BE2C (cell line): ENCODE data around the gene DPF3.
"Not testable (repeated sequence)": the region's sequence is repeated elsewhere in the genome, so short reads cannot be mapped to it uniquely, and the experiment has no call there.

Experiments
- DNase-seq: peaks from one replicate; pipeline ENCODE4 v3.0.0-alpha.2; 2020
- H3K27me3 ChIP-seq: fragments of 250-450 bp; sonication (Bioruptor Pico); 2 replicates; pipeline ENCODE4 v1.5.1; 2020; ENCODE audit warnings: mild to moderate bottlenecking
- H3K36me3 ChIP-seq: fragments of 250-450 bp; sonication (Bioruptor Pico); 2 replicates; pipeline ENCODE4 v1.5.1; 2020; ENCODE audit warnings: mild to moderate bottlenecking
- H3K4me1 ChIP-seq: fragments of 250-450 bp; sonication (Bioruptor Pico); 2 replicates; pipeline ENCODE4 v1.5.1; 2020
- H3K4me3 ChIP-seq: 2 replicates; pipeline ENCODE4 v1.5.1; 2011; ENCODE audit warnings: low read depth, low read length
- H3K9me3 ChIP-seq: fragments of 250-450 bp; sonication (Bioruptor Pico); 2 replicates; pipeline ENCODE4 v1.5.1; 2020
- TF ChIP-seq, protein P1 (sequence below): IDR thresholded peaks from 2 replicates; pipeline ENCODE4 v1.5.1; 2012; ENCODE audit warnings: mild to moderate bottlenecking, low read depth, low read length

DPF3 gene

DNA sequence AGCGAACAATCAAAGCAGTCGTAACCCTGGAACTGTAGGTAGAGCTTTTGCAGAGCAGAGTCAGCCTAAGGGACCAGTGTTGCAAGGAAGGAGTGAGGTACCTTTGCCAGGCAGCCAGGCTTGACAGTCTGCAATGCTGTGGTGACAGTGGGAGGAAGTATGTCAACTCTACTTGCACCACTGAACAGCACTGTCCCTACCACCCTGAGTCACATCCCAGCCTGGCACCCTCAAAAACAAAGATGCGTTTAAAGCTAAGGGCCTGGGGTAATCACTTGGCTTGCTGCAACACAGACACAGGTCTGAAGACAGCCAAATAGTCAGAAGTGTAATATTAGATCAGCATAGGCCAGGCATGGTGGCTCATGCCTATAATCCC, 141.9 kb downstream of the DPF3 start:
- peaks cover 8% of the 10 kb centered on the region for H3K4me1 ChIP-seq
- TF ChIP-seq, protein P1, sequence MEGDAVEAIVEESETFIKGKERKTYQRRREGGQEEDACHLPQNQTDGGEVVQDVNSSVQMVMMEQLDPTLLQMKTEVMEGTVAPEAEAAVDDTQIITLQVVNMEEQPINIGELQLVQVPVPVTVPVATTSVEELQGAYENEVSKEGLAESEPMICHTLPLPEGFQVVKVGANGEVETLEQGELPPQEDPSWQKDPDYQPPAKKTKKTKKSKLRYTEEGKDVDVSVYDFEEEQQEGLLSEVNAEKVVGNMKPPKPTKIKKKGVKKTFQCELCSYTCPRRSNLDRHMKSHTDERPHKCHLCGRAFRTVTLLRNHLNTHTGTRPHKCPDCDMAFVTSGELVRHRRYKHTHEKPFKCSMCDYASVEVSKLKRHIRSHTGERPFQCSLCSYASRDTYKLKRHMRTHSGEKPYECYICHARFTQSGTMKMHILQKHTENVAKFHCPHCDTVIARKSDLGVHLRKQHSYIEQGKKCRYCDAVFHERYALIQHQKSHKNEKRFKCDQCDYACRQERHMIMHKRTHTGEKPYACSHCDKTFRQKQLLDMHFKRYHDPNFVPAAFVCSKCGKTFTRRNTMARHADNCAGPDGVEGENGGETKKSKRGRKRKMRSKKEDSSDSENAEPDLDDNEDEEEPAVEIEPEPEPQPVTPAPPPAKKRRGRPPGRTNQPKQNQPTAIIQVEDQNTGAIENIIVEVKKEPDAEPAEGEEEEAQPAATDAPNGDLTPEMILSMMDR = no peak
- H3K4me3 ChIP-seq = no peak overlapping the region
- no peaks in the 10 kb centered on the region for H3K27me3 ChIP-seq
- H3K36me3 ChIP-seq = peaks cover 19% of the 10 kb centered on the region
- no peak for DNase-seq
- H3K9me3 ChIP-seq = no peaks in the 10 kb centered on the region

DNA sequence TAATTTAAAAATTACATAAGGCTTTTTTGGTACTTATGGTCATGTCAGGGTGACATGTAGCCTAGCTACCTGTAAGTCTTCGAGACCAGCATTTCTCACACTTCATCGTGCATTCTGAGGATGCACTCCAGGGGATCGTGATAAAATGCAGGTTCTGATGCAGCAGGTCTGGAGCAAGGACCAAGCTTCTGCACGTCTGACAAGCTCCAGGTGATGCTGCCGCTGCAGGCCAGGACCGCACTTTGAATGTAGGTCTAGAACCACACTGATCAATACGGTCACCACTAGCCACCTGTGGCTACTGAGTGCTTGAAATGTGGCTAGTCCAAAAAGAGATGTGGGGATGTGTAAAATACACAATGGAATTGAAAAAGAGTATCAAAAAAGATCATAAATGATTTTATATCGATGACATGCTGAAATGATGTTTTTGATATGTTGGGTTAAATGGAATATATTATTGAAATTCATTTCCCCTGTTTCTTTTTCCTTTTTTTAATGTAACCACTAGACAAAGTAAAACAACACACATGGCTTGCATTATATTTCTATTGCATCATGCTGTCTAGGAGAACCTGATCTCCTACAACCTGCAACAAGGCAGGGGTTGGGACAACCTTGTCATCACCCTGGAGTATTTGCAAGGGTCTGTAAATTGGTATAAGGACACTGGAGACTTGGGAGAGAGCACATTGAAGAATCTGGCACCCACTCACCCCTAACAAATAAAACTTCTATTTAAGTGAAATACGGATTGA, 142.4 kb downstream of the DPF3 start:
- no peak overlapping the region for H3K4me3 ChIP-seq
- peaks cover 8% of the 10 kb centered on the region for H3K4me1 ChIP-seq
- TF ChIP-seq, protein P1 = no peak
- no peaks in the 10 kb centered on the region for H3K27me3 ChIP-seq
- peaks cover 19% of the 10 kb centered on the region for H3K36me3 ChIP-seq
- DNase-seq = no peak
- no peaks in the 10 kb centered on the region for H3K9me3 ChIP-seq

DNA sequence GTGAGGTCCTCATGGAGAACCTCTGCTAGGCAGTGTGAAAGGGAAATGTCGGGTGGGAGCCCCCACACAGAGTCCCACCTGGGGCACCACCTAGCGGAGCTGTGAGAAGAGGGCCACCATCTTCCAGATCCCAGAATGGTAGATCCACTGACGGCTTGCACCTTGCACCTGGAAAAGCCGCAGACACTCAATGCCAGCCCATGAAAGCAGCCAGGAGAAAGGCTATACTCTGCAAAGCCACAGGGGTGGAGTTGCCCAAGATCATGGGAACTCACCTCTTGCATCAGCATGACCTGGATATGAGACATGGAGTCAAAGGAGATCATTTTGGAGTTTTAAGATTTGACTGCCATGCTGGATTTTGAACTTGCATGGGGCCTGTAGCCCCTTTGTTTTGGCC, 145.0 kb downstream of the DPF3 start:
- DNase-seq, H3K9me3 ChIP-seq, H3K4me1 ChIP-seq, H3K4me3 ChIP-seq, H3K27me3 ChIP-seq: not testable (repeated sequence)
- peaks cover 19% of the 10 kb centered on the region for H3K36me3 ChIP-seq

DNA sequence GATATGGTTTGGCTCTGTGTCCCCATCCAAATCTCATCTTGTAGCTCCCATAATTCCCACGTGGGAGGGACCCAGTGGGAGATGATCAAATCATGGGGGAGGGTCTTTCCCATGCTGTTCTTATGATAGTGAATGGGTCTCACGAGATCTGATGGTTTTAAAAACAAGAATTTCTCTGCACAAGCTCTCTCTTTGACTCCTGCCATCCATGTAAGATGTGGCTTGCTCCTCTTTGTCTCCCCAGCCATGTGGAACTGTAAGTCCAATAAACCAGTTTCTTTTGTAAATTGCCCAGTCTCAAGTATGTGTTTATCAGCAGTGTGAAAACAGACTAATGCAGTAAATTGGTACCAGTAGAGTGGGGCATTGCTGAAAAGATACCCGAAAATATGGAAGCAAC, 146.2 kb downstream of the DPF3 start:
- Histone ChIP-seq H3K36me3 (peaks cover 12% of the 10 kb centered on the region), H3K4me3 (no peak overlapping the region), H3K4me1 (peaks cover 9% of the 10 kb centered on the region), H3K9me3 (no peaks in the 10 kb centered on the region), H3K27me3 (no peaks in the 10 kb centered on the region)
- DNase-seq = no peak
- TF ChIP-seq, protein P1 = no peak

DNA sequence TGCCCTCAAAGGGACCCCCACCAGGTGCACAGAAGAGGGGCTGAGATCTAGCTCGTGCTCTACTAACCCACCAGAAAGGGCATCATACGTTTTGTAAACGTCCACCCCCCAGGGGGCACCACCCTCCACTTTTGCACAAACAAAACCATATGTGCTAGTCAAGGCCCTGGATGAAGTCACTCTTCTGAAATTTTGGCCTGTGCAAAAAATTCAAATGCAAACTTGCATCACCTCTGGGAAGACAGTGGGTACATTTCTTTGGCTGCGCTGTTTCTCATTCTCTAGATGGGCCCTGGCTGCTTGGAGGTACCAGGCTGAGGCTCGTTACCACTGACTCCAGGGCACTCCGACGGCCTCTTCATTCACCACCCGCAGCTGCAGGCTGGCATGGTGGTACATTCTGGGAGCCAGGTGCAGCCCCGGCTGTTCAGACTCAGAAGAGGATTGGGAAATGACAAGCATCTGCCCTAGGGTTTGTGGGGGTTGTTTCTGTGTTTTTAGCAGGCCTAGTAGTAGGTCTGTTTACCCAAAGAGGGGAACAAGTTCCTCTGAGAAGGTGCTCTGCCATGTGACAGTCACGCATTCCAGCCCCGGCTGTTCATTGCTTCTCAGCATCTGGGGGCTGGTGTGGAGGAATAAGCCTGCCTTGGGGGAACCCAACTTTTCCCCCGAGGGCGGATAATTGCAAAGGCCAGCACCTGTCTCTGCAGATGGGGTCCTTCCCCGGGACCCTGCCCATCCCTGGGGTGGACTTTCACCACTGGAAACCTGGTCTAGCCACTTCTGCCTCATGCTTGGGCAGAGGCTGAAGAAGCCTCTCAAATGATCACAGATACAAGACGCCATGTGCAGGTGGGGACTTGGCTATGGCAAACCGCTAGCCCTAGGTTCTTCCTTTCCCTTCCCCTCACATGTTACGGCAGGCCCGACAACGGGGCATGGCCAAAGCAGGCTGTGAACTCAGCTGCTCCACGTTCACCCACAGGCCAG, 147.6 kb downstream of the DPF3 start:
- H3K9me3 ChIP-seq = no peaks in the 10 kb centered on the region
- H3K4me3 ChIP-seq = no peak overlapping the region
- no peak for DNase-seq
- H3K36me3 ChIP-seq = peaks cover 9% of the 10 kb centered on the region
- TF ChIP-seq, protein P1 = no peak
- peaks cover 21% of the 10 kb centered on the region for H3K4me1 ChIP-seq
- H3K27me3 ChIP-seq = no peaks in the 10 kb centered on the region

DNA sequence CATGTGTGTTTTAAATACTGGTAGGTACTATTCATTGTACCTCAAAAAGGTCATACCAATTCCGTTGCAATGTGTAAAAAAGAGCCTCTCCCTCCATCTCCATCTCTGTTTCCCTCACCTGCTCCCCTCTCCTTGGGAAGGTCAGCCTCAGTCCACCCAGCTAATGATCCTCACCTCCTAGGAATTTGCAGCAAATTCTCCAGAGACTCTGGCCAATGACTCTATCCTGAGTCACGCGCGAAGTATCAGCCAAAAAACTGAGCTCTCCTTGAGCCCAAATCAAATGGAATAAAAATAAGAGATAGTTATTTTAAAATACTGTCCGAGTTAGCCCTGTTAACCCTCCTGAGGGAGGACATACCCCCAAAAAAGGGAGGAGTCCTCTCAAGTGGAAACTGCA, 148.4 kb downstream of the DPF3 start:
- Histone ChIP-seq H3K36me3 (peaks cover 9% of the 10 kb centered on the region), H3K4me3 (no peak overlapping the region), H3K4me1 (peaks cover 24% of the 10 kb centered on the region), H3K9me3 (no peaks in the 10 kb centered on the region), H3K27me3 (no peaks in the 10 kb centered on the region)
- DNase-seq = no peak
- TF ChIP-seq, protein P1 = no peak
